Measurements from ENCODE around the gene GID8.

Gene GID8

GRCh38 chr20:62923669-62924441 lies 14.1 kb upstream of the GID8 start:
- DNase-seq = no peak

- DNase-seq = peak; percentile 48
Observed at GRCh38 chr20:62924442-62925075, 13.4 kb upstream of the GID8 start.

GRCh38 chr20:62925076-62925419 lies 12.9 kb upstream of the GID8 start:
- DNase-seq = no peak

- DNase-seq = peak; percentile 45
Observed at GRCh38 chr20:62925420-62926228, 12.3 kb upstream of the GID8 start.

- peak; percentile 82 for DNase-seq
Observed at GRCh38 chr20:62926229-62927127, 11.5 kb upstream of the GID8 start, which contains the start of gene DIDO1. Gene DIDO1, minus strand, starts transcription at chr20:62926505.

GRCh38 chr20:62927128-62927705 lies 10.7 kb upstream of the GID8 start:
- DNase-seq = no peak

GRCh38 chr20:62928246-62928939 lies 9.6 kb upstream of the GID8 start:
- DNase-seq = peak; percentile 18

GRCh38 chr20:62929051-62929538 lies 8.9 kb upstream of the GID8 start:
- DNase-seq = peak; percentile 71

GRCh38 chr20:62931464-62931863 lies 6.5 kb upstream of the GID8 start:
- DNase-seq = no peak

- DNase-seq = no peak
Observed at GRCh38 chr20:62933966-62934365, 4.0 kb upstream of the GID8 start.

- no peak for DNase-seq
Observed at GRCh38 chr20:62935204-62935967, 2.6 kb upstream of the GID8 start.

- no peak for DNase-seq
Observed at GRCh38 chr20:62935968-62936585, 1.9 kb upstream of the GID8 start.

GRCh38 chr20:62937268-62938104 lies 461 bp upstream of the GID8 start:
- peak; percentile 94 for DNase-seq

GRCh38 chr20:62940875-62941274 lies 2.9 kb downstream of the GID8 start:
- DNase-seq = no peak

- DNase-seq = no peak
Observed at GRCh38 chr20:62941792-62942191, 3.8 kb downstream of the GID8 start.

- DNase-seq = no peak
Observed at GRCh38 chr20:62942456-62942855, 4.5 kb downstream of the GID8 start.

GRCh38 chr20:62943396-62943795 lies 5.4 kb downstream of the GID8 start:
- no peak for DNase-seq

- DNase-seq = no peak
Observed at GRCh38 chr20:62944184-62944583, 6.2 kb downstream of the GID8 start.

- DNase-seq = no peak
Observed at GRCh38 chr20:62944746-62945145, 6.8 kb downstream of the GID8 start.

Measured in EL (cell line).